ENCODE results near the gene TBX15.

TBX15 gene

GRCh38 chr1:118878661-118879060 lies 109.5 kb downstream of the TBX15 start:
- no peak for DNase-seq

DNA sequence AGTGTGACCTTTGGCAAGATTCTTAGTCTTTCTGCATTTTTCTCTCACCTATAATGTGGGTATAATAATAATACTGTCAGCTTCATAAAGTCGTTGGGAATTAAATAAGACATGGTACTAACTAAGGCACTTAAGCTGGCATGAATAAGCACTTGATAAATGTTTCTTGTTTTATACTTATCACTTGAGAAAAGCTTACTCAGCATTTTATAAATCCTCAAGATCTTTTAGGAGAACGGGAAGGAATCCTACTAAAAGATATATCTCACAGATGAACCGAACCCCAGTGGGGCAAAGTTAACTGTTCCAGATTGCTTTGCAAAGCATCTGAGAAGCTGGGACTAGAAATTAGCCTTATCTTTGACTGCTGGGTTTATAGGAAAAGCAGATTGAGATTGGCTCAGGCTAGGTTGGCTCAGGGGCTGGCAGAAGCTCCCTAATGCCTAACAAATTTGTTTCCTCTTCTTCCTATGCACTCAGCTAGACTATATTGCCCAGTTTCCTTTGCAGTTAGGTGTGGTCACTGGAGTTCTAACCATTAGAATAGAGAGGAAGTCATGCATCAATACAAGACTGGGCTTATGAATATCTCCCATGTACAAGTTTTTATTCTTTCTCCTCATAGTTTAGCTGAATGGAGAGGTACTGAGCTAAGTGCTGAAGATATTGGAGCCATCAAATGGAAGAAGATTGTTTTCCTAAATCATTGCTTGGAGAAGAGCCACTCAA lies 110.3 kb downstream of the TBX15 start:
- DNase-seq, result no peak

DNA sequence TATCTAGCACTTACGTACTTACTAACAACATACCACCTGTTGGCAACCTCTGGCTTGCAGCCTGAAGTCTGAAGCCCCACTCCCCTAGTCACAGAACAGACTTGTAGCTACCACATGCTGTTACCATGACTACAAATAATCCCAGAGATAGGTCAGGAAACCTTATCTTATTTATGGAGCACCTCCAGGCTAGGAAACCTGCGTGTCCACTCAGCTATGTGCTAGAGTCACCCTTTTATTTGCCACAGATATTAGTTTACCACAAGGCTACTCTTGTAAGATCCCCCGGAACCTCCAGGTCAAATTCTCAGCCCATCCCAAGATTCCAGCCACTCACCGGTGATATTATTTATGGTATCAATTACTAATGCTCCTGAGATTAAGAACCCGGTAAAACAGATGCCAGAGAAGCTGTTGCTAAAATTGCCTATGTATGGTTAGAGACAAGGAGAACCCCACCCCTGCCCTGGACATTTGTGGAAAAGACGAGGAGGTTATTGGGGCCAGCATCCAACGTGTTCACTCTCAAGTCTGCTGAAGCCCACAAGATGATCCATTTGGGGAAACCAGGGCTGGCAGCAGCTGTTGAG lies 116.5 kb downstream of the TBX15 start:
- no peak for DNase-seq

DNA sequence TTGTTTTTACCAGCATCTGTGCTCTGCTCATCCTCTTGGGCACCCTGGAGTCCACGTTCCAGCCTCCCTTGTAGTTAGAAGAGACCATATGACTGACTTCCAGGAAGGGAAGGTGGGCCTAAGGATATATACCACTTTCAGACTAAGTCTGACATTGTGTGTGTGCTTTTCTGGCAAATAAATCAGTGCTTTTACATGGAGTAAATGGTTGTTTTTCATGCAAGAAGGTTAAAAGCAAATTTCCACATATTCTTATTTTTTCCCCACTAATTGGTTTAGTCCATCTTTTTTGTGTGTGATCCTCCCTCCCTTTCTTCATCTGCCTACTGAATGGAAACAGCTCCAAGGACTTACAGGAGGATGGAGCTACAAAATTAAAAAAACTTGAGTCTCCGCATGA lies 119.8 kb downstream of the TBX15 start:
- no peak for DNase-seq

- no peak for DNase-seq
Observed at GRCh38 chr1:118866330-118866729, 121.8 kb downstream of the TBX15 start.

- no peak for DNase-seq
Observed at GRCh38 chr1:118863688-118864087, 124.5 kb downstream of the TBX15 start.

GRCh38 chr1:118862755-118863154 lies 125.4 kb downstream of the TBX15 start:
- DNase-seq, result no peak

- no peak for DNase-seq
Observed at GRCh38 chr1:118861216-118861615, 126.9 kb downstream of the TBX15 start.

GRCh38 chr1:118859999-118860398 lies 128.1 kb downstream of the TBX15 start:
- DNase-seq, result no peak

GRCh38 chr1:118846443-118846842 lies 141.7 kb downstream of the TBX15 start:
- DNase-seq, result no peak

DNA sequence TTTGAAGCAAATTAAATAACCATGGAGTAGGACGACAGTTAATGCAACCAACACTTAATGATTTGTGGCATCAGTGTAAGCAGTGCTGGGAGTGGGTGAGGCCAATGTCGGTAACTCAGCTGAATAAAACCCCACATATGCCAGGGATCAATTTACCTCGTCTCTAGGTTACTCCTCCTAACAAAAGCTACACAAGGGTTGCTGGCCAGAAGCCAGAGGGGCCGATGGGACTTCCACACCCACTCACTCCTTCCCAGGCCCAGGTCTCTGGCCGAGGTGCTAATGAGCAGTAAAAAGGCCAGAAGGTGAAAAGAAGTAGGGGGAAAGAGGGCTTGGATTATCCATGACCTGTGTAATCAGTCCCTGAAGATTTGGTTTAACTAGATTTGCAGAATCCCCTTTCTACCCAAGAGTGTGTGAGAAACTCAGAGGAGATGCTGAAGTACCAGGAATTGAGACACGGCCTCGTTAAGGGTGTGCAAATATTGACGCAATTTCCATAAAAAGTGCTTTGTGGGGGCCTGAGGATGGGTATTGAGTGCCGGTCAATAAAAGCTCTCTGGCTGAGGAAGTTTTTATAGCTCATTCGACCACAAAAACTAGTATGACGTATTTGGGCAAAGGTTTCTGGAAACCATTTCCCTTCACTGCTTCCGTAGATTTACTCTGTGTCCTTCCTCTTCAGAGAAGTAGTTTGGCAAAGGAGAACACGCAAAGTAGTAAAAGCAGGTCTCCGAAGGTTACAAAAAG lies 145.5 kb downstream of the TBX15 start:
- no peak for DNase-seq

- peak in 1 of 2 donors; percentile 2 for DNase-seq
Observed at GRCh38 chr1:118841521-118841920, 146.6 kb downstream of the TBX15 start.
